Cortex of kidney (tissue), 1 donor: Measurements from ENCODE around the gene COL9A2.
"Not testable (repeated sequence)": the region's sequence is repeated elsewhere in the genome, so short reads cannot be mapped to it uniquely, and the experiment has no call there.

Experiments
- DNase-seq: peaks from one replicate; lab custom pipeline; 2025; lab: John Stamatoyannopoulos, UW

Gene COL9A2

DNA sequence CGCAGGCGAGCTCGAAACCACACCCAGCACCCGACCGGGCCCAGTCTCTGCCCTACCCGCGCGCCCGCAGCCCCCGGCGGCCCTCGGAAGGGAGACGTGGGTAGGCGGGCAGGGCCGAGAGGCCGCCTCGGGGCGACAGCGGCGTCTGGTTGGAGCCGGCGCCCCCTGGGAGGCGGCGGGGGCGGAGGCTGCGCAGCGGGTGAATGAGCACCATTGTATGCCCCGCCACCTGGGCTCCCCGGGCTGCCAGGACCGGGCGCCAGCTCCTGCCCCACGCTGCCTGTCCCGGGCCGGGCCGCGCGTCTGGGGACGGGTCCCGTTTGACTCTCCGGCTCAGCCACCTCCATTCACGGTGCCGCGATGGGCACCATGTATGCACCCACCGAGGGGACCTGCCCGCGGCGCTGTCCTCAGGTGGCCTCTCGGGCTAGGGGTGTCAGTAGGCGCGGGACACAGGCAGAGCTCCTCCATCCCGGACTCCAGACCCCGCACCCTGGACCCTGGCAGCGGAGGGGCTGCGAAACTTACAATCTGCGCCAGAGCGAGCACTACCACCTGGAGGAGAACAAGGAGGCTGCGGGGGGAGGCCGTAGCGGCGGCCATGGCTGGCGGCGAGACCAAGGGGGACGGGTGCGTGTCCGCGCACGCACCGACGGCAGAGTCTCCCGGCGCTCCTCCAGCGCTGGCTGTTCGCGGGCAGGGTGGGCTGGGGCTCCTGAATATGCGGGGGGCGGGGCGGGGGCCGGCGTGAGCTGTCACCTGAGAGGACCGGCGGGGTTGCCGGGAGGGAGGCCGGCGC lies at the start of gene COL9A2:
Gene COL9A2, minus strand, starts transcription at position 692 of the 799 bp plus-strand sequence. Its CDS starts 89 bp downstream, at position 603.
- DNase-seq, result no peak

DNA sequence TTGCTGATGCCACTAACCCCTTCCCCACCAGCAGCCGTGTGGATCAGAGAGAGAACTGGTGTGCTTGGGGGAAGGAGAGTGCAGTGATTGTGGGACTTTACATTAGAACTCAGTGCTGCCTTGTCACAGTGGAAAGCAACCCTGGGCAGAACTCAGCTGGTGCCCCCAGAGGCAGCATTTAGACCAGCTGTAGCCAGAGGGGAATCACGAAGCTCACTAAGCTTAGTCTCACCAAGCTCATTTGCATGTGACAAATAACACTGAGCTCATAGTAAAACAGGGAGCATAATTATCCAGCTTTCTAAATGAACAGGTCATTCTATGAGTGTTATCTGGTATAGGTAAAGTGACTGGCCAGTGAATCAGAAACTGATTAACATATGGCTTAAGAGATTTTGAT lies 46.6 kb upstream of the COL9A2 start:
- no peak for DNase-seq

DNA sequence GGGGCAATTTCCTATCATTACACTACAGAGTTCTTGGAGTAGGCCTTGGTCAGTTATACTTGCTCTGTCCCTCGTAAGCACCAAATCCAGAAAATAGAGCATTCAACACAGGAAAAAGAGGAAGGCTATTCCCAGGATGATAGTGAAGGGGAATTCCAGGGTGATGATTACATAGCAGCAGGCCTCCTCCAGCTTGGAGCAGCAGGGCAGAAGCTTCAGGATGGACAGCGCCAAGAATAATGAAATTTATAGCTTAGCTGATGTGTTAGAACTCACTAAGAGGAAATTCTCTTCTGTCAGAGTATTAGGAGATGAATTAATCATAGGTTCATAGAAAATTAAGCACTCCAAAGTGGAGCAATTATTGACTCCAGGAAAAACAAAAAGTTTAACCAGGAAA lies 45.6 kb upstream of the COL9A2 start:
- no peak for DNase-seq

DNA sequence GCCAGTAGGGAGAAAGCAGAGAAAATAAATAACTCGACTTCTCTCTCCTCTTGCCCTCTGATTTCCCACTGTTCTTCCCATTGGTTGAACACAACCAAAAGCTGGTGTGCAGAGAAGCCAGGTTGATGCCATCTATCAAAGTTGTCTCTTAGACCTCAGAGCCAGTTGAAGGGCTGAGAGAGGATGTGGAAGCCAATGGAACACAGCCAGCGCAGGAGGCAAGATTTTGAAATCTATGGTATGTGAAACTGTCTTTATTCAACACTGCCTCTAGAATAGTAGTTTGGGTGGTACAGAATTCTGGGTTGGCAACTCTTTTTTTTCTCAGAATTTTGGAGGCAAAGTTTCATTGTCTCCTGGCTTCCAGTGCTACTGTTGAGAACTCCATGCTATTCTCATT lies 45.1 kb upstream of the COL9A2 start:
- no peak for DNase-seq

DNA sequence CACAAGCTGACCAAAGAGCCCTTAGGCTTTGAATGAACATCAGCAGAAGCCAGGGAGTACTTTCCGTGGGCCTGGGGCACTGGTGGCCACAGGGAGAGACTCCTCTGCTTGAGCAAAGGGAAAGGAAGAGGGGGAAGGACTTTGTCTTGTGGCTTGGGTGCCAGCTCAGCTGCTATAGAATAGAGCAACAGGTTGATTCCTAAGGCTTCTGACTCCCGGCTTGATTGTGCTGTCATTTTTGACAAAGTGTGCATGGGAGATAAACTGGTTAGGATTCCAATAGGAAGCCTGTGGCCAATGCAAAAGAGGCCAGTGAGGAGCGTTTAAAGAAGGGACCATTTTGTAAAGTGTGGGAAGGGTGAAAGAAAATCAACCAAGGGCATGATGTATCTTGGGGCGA lies 44.6 kb upstream of the COL9A2 start:
- DNase-seq, result no peak

DNA sequence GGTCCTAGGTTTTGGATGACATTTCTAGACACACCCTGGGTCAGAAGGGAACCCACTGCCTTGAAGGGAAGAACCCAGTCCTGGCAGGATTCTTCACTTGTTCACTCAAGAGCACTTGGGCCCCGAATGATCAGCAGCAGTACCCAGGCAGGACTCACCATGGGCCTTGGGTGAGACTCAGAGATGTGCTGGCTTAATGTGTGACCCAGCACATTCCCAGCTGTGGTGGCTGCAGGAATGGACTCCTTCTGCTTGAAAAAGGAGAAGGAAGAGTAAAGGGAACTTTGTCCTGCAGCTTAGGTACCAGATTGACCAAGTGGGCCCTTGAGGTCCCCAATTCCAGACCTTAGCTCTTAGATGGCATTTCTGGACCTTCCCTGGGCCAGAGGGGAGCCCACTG lies 44.1 kb upstream of the COL9A2 start:
- no peak for DNase-seq

DNA sequence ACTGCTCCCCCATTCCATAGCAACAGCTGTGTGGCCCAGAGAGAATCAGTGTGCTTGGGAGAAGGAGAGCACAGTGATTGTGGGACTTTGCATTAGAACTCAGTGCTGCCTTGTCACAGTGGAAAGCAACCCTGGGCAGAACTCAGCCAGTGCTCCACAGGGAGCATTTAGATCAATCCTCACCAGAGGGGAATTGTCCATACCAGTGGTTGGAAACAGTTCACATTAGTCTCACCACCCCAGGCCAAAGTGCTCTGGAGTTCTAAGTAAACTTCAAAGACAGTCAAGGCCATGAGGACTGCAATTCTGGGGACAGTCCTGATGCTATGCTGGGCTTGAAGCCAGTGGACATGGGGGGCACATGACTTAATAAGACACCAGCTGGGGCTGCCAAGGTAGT lies 43.5 kb upstream of the COL9A2 start:
- DNase-seq, result no peak

DNA sequence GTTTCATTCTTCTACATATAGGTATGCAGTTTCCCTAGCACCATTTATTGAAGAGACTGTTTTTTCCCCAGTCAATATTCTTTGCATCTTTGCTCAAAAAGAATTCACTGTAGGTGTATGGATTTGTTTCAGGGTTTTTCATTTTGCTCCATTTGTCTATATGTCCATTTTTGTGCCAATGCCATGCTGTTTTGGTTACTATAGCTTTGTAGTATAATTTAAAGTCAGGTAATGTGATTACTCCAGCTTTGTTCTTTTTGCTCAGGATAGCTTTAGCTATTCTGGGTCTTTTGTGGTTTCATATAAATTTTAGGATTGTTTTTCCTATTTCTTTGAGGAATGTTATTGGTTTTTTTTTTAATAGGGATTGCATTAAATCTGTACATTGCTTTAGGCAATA lies 40.5 kb upstream of the COL9A2 start:
- no peak for DNase-seq

DNA sequence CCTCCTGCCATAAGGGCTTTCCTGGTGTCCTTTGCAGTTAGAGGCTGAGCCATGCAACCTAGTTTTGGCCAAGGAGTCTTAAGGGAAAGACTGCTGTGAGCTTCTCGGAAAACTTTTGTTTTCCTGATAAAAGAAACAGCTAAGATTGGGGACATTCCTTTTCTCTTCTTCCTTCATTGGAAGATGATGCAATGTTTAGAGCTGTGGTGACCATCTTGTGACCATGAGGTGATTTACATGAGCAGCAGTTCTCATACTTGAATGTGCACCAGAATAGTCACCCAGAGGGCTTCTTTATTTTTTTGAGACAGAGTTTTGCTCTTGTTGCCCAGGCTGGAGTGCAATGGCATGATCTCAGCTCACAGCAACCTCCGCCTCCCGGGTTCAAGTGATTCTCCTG lies 36.0 kb upstream of the COL9A2 start:
- no peak for DNase-seq

DNA sequence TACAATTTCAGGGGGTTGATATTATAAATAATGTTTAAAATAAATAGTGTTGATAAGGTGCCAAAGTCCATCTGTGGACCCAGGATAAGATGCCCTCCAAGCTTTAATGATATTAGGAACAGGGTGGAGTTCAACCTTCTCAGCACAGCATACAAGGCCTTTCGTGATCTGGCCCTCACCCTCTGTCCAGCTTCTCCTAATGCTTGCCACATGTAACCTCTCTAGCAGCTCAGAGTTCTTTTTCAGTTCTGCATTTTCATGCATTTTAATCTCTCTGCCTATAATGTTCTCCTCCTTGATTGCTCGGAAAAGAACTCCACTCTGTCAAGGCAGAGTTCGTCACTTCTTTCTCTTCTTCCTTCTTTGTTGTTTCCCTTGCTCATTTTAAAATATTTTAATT lies 35.0 kb upstream of the COL9A2 start:
- DNase-seq, result no peak

DNA sequence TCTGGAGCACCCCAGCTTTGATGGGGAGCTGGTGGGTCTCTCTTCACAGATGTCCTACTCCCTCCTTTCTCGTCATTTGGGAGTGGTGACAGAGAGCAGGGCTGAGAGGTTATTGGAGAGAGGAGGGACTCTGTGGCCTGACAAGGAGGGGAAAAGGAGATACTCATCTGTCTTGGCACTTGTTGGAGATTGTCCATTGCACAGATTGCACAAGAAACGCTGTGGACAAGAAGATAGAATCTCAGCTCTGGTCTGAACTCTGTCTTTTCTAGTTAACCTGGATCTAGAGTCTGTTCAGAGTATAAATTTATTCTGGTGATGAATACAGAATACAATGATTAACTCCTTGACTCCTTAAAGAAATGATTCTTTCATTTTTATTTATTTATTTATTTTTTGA lies 34.0 kb upstream of the COL9A2 start:
- no peak for DNase-seq

DNA sequence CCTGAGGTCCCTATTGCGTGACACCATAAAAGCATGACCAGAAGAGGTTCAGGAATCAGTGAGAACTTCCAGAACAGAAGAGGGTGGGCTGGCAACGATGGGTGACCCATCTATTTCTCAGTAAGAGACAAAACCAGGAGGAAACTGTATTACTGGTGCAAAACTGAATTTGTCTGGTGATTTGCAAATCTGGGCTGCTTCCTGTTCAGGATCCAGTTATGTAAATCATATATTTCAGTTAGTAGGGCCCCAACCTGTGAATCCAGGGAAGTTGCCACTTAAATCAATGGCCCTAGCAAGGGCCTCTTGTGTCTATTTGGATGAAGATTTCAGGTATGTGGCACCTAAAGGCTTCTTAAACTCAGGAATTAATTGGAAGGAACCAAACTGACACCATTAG lies 33.3 kb upstream of the COL9A2 start:
- no peak for DNase-seq

DNA sequence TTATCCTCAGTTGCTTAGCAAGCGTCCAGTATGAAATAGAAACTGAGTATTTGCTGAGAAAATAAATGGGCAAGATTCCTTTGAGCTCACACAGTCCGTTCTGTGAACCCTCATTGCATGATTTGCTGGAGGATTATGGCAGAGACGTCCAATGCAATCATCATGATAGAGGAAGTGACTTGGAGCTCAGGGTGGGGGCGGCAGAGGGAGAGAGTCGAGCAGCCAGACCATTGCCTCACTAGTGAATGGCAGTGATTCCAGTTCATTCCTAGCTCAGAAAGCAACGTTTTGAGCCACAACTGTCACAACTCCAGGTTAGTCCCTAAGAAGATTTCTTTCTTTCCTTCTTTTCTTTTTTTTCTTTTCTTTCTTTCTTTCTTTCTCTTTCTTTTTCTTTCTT lies 27.5 kb upstream of the COL9A2 start:
- DNase-seq, result no peak

DNA sequence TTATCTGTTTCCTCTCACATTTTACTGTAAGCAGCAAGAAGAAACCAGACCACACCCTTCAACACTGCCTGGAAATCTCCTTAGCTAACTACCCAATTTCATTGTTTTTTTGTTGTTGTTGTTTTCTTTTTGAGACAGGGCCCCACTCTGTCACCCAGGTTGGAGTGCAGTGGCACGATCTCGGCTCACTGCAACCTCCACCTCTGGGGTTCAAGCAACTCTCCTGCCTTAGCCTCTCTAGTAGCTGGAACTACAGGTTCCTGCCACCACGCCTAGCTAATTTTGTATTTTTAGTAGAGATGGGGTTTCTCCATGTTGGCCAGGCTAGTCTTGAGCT lies 25.3 kb upstream of the COL9A2 start:
- not testable (repeated sequence) for DNase-seq

DNA sequence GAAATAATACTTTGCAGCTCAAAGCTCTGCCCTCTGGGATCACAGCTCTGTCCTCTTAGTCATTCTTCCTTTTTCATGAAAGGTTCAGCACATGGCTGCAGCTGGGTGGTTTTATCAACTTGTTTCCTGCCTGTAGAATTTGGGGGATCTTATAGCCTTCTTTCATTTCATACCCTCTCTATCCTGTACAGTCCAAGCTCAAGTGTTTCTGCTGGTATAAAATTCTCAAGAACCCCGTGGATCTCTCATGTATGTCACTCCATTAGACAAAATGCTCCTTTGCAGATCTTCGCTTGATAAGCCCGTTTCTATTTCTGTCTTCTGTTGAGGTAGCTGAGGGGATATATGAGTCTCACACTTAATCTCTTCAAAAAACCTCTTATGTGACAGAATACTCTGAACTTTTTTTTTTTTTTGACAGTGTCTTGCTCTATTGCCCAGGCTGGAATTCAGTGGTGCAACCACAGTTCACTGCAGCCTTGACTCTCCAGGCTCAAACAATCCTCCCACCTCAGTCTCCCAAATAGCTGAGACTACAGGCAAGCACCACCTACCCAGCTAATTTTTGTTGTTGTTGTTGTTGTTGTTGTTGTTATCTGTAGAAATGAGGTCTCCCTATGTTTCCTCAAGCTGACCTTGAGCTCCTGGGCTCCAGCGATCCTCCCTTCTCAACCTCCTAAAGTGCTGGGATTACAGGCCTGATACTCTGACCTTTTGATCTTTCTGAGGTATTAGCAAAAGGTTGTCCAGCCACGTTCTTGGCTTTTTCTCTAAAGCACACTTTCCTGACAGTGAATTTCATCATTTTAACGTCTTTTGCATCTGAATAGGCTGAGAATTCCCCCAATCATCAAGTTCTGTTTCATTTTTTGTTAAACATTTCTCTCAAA lies 24.6 kb upstream of the COL9A2 start:
- no peak for DNase-seq

DNA sequence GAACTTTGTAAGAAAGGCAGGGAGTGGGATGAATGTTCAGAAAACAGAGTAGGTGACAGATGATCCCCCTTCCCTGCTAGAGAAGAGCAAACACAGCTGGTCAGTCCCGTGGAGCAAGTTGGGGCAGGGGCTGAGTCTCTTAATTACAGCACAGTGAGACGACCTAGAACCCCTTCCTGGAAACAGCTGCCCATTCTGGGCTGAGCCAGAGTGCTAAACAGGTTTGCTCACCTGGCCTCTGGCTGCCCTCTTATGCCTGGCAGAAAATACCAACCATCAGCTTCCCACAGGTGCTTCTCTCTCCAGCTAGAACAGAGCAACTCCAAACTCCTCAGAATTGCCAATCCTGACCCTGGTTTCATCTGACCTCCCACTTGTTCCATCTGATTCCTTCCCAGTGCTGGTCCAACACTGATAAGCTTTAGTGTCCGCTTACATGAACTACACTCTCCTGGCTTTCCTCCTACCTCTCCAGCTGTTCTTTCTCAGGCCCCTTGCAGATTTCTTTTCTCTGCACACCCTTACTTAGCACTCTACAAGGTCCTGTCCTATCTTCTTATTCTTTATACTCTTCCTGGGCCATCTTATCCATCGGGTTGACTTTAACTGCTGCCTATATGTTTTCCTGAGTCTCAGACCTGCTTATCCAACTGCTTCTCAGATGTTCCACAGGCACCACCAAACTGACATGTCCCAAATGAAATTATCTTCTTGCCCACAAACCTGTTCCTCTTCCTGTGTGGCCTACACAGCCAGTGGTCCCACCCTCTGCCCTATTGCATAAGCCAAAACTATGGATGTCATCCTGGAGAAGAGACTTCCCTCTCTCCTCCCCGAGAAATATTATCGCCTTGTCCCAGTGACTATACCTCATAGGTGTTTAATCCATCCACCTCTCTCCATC lies 22.6 kb upstream of the COL9A2 start:
- no peak for DNase-seq

DNA sequence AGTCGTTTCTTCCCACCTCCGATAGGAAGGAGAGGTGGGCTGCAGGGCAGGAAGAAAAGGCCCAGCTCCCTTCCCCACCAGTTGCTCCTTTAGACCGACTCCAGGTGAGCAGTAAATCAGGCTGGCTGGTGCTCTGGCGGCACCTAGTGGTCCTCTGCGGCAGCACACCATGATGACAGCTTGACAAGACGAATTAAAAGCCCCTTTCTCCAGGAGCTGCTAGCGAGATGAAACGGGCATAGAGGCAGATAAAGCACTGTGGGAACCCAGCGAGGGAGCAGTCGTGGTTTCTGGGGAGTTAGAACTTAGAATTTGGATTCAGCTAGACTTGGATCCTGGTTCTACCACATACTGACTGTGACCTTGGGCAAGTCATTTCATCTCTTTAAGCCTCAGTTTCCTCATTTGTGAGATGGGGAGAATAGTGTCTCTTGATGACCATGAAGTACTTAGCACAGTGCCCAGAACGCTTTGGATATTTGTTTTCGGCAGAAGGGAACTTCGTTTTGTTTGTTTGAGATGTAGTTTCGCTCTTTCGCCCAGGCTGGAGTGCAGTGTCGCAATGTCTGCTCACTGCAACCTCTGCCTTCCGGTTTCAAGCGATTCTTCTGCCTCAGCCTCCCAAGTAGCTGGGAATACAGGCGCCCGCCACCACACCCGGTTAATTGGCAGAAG lies 21.8 kb upstream of the COL9A2 start:
- DNase-seq, result no peak

DNA sequence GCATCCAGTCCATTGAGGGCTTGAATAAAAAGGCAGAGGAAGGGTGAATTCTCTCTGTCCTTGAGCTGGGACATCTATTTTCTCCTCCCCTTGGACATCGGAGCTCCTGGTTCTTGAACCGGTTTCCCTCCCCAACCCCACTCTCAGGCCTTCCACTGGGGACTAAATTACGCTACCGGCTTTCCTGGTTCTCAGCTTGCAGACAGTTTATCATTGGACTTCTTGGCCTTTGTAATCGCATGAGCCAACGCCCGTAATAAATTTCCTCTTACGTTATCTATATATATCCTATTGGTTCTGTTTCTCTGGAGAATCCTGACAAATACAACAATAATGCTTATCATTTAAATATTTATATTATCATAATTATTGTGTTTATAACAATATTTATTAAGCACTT lies 20.4 kb upstream of the COL9A2 start:
- DNase-seq, result no peak

DNA sequence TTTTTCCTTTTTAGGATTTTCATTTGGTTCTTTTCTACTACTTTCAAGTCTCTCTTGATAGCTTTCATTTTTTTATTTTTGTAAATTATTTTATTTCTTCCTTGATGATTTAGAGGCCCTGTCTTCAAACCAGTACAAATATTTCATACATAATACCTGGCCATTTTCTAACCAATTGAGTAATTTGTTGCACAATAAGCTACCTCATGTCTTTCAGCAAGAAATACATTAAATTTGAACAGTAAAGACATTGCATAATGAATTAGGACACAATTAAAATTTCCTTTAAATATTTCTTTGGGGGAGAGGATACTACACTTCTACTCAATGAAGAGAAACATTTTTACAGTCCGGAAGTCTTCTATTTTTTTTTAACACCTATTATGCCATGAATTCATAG lies 15.6 kb upstream of the COL9A2 start:
- DNase-seq, result no peak

DNA sequence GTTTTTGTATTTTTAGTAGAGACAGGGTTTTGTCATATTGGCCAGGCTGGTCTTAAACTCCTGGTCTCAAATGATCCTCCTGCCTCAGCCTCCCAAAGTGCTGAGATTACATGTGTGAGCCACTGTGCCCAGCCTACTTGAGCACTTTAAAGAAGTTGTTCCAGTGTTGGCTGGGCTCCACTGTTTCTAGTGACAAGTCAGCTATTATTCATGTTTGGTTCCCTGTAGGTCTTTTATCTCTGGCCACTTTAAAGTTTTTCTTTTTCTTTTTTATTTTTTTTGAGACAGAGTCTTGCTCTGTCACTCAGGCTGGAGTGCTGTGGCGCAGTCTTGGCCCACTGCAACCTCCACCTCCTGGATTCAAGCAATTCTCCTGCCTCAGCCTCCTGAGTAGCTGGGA lies 14.3 kb upstream of the COL9A2 start:
- not testable (repeated sequence) for DNase-seq

DNA sequence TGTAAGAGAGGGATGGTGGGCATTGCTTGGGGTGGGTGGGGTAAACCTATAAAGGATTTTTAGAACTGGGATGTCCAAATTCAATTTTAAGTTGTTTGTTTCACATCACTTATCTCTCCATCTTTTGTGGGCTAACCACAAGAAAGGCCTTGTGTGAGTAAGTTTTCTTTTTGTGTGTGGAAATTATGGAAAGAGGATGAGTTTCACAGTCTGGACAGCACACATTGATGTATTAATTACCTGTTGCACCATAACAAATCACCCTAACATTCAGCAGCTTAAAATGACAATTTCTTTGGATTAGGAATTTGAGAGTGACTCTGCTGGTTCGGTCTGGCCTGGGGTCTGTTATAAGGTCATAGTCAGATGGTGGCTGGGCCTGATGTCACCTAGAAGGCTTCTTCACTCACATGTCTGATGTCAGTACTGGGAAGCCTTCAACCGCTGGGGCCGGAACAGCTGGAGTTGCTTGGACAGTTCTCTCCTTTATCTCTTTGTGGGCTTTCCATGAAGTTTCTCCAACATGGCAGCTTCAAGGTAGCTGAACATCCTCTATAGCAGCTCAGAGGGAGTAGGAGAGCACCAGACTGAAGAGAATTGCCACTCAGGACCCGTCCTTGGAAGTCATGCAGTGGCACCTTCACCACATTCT lies 2.0 kb upstream of the COL9A2 start:
- no peak for DNase-seq
